MM.1S (cell line): Measurements from ENCODE around the gene TMIGD2.

ENCODE experiments used
- DNase-seq: peaks from one replicate; pipeline ENCODE4 v3.0.0-alpha.2; 2015
- H2AFZ ChIP-seq: fragments of 300-600 bp; sonication (generic); 2 replicates; pipeline ENCODE4 v1.6.0; 2016; ENCODE audit warnings: antibody characterized with exemption, low read length
- H3F3A ChIP-seq: fragments of 300-600 bp; sonication (generic); 2 replicates; pipeline ENCODE4 v1.6.1; 2016; ENCODE audit warnings: mild to moderate bottlenecking, antibody characterized with exemption, low read length, moderate library complexity, mixed read lengths; ENCODE audit not compliant: insufficient read depth
- H3K27ac ChIP-seq: fragments of 300-600 bp; sonication (generic); 2 replicates; pipeline ENCODE4 v1.5.1; 2016; ENCODE audit warnings: mild to moderate bottlenecking, low read length
- H3K27me3 ChIP-seq: fragments of 300-600 bp; sonication (generic); replicated peaks from 2 replicates; pipeline ENCODE4 v1.6.0; 2016; ENCODE audit warnings: low read length; ENCODE audit not compliant: insufficient read depth
- H3K36me3 ChIP-seq: fragments of 300-600 bp; sonication (generic); replicated peaks from 2 replicates; pipeline ENCODE4 v1.6.1; 2016; ENCODE audit warnings: mild to moderate bottlenecking, low read length, mixed read lengths; ENCODE audit not compliant: insufficient read depth
- H3K4me1 ChIP-seq: fragments of 300-600 bp; sonication (generic); 2 replicates; pipeline ENCODE4 v1.6.1; 2016; ENCODE audit warnings: low read length, mixed read lengths
- H3K4me2 ChIP-seq: fragments of 300-600 bp; sonication (generic); 2 replicates; pipeline ENCODE4 v1.6.0; 2016; ENCODE audit warnings: low read depth, low read length
- H3K4me3 ChIP-seq: fragments of 300-600 bp; sonication (generic); 2 replicates; pipeline ENCODE4 v1.5.1; 2016; ENCODE audit warnings: low read length, mixed read lengths
- H3K79me2 ChIP-seq: fragments of 300-600 bp; sonication (generic); 2 replicates; pipeline ENCODE4 v1.6.1; 2016; ENCODE audit warnings: mixed run types, low read length, mixed read lengths
- H3K9ac ChIP-seq: fragments of 300-600 bp; sonication (generic); 2 replicates; pipeline ENCODE4 v1.6.1; 2016; ENCODE audit warnings: low read length, mixed read lengths
- H3K9me2 ChIP-seq: fragments of 300-600 bp; sonication (generic); replicated peaks from 2 replicates; pipeline ENCODE4 v1.6.1; 2016; ENCODE audit warnings: mild to moderate bottlenecking, low read length, mixed read lengths; ENCODE audit not compliant: insufficient read depth
- H3K9me3 ChIP-seq: fragments of 300-600 bp; sonication (generic); replicated peaks from 2 replicates; pipeline ENCODE4 v1.6.1; 2016; ENCODE audit warnings: mild to moderate bottlenecking, low read length, mixed read lengths; ENCODE audit not compliant: insufficient read depth
- H4K20me1 ChIP-seq: fragments of 300-600 bp; sonication (generic); 2 replicates; pipeline ENCODE4 v1.6.1; 2016; ENCODE audit warnings: mild to moderate bottlenecking, low read length, moderate library complexity, mixed read lengths; ENCODE audit not compliant: insufficient read depth
- CTCF ChIP-seq: fragments of 300-600 bp; sonication (generic); IDR thresholded peaks from 2 replicates; pipeline ENCODE4 v1.5.1; 2016; ENCODE audit warnings: antibody characterized with exemption, low read length, mixed read lengths
- EZH2 ChIP-seq: fragments of 300-600 bp; sonication (generic); optimal IDR thresholded peaks from 2 replicates; pipeline ENCODE3; 2017; ENCODE audit warnings: low read depth, mild to moderate bottlenecking, antibody characterized with exemption, low read length, mixed read lengths
- EZH2phosphoT487 ChIP-seq: fragments of 300-600 bp; sonication (generic); IDR thresholded peaks from 2 replicates; pipeline ENCODE4 v1.6.1; 2018; ENCODE audit warnings: antibody characterized with exemption, low read length

Gene TMIGD2

DNA sequence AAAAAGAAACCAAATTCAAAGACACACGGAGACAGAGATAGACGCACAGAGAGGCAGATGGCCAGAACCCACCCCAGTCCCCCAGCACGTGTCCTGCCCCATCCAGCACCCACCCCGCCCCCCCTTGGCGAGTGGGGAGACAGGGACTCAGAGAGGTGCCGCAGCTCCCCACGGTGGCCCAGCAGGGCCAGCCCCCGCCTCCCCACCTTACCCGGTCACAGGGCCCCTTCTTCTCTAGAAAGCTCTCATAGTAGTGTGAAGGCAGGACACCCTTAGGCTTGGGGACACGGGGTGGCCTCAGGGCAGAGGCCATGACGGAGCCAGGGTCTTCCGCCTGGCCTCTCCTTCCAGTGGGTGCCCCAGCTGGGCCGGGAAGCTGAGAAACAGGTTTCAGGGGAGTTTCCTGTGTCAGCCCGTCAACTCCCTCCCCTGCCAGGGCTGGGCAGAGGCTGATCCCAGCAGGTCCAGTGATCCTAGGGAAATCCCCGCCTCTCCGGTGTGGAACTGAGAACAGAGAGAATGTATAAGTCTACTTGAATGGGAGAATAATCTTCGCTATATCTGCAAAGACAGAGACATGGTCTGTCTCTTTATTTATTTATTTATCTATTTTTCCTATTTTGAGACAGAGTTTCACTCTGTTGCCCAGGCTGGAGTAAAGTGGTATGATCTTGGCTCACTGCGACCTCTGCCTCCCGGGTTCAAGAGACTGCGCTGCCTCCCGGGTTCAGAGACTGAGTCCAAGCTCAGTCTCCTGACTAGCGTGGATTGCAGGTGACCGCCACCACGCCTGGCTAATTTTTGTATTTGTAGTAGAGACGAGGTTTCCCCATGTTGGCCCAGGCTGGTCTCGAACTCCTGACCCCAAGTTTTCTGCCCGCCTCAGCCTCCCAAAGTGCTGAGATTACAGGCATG lies 36.5 kb upstream of the TMIGD2 start, which contains the start of gene STAP2:
Gene STAP2, minus strand, starts transcription at position 387 of the 915 bp plus-strand sequence. Its CDS starts 74 bp downstream, at position 313.
- H3K79me2 ChIP-seq: no peaks in the 10 kb centered on the region
- H4K20me1 ChIP-seq: no peaks in the 10 kb centered on the region
- peaks cover 6% of the 10 kb centered on the region; the same call in 1 of the 2 replicates for H3K4me1 ChIP-seq
- H3F3A ChIP-seq: peaks cover 5% of the 10 kb centered on the region; the same call in 1 of the 2 replicates
- H3K4me3 ChIP-seq: peak within 1 kb of the TSS; percentile 56
- no peaks in the 10 kb centered on the region for H3K9me3 ChIP-seq
- peak; percentile 36 for DNase-seq
- no peaks in the 10 kb centered on the region for H3K9me2 ChIP-seq
- H3K27ac ChIP-seq: peak within 1 kb of the TSS; percentile 25; the same call in 1 of the 2 replicates
- TF ChIP-seq CTCF (no peak), EZH2phosphoT487 (no peak)
- no peaks in the 10 kb centered on the region for H3K27me3 ChIP-seq
- peak within 1 kb of the TSS; percentile 82 for H3K4me2 ChIP-seq
- peak within 1 kb of the TSS; percentile 77 for H2AFZ ChIP-seq
- H3K36me3 ChIP-seq: no peaks in the 10 kb centered on the region
- peak within 1 kb of the TSS; percentile 67 for H3K9ac ChIP-seq

DNA sequence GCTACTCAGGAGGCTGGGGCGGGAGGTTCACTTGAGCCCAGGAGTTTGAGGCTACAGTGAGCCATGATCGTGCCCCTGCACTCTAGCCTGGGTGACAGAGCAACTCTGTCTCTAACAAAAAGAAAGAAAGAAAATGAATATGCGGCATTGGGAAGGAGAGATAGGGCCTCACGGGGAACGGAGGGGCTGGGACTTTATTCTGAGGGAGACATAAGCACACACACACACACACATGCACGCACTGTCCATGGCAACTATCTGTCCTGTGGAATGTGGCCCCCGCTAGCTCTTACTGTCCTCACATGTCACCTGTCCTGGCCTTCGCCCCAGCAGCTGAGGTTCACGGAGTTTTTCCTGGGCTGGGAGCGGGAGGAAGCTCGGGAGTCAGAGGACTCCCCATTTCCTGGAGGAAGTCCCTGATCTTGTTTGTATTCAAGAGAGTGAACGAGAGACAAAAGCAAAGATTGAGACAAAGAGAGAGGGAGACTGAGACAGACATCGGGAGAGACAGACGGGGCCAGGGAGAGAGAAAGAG lies 35.8 kb upstream of the TMIGD2 start:
- H3K36me3 ChIP-seq: no peaks in the 10 kb centered on the region
- H3K27me3 ChIP-seq: no peaks in the 10 kb centered on the region
- peak overlapping the region; percentile 82 for H3K4me2 ChIP-seq
- no peaks in the 10 kb centered on the region for H3K79me2 ChIP-seq
- peaks cover 2% of the 10 kb centered on the region; the same call in 1 of the 2 replicates for H3F3A ChIP-seq
- no peaks in the 10 kb centered on the region for H4K20me1 ChIP-seq
- H3K9ac ChIP-seq: peak overlapping the region; percentile 67
- no peaks in the 10 kb centered on the region for H3K9me2 ChIP-seq
- H3K4me1 ChIP-seq: peaks cover 6% of the 10 kb centered on the region; the same call in 1 of the 2 replicates
- peak overlapping the region; percentile 56 for H3K4me3 ChIP-seq
- DNase-seq: no peak
- H2AFZ ChIP-seq: peak overlapping the region; percentile 77
- peak overlapping the region; percentile 22; the same call in 1 of the 2 replicates for H3K27ac ChIP-seq
- H3K9me3 ChIP-seq: no peaks in the 10 kb centered on the region
- no peak for TF ChIP-seq EZH2
- TF ChIP-seq CTCF: no peak
- TF ChIP-seq EZH2phosphoT487: no peak

DNA sequence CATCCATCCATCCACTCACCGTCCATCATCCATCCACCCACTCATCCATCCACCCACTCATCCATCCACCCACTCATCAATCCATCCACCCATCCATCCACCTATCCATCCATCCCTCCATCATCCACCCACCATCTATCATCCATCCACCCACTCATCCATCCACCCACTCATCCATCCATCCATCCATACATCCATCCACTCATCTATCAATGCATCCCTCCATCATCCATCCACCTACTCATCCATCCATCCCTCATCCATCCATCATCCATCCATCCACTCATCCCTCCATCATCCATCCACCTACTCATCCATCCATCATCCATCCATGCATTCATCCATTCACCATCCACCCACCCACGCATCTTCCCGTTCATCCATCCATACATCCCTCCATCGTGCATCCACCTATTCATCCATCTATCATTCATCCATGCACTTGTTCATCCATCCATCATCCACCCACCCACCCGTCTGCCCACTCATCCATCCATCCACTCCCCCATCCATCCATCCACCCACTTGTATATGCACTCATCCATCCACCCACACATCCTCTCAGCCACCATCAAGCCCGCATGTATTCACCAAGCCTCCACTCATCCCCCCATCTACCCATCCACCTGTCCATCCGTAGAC lies 32.9 kb upstream of the TMIGD2 start:
- H2AFZ ChIP-seq: no peak overlapping the region
- no peak for TF ChIP-seq CTCF
- TF ChIP-seq EZH2phosphoT487: no peak
- no peak for TF ChIP-seq EZH2
- H3K9ac ChIP-seq: no peak overlapping the region
- 0 out of 2 replicates have a peak, but pooled peaks cover 2% of the 10 kb centered on the region for H3F3A ChIP-seq
- H3K9me2 ChIP-seq: no peaks in the 10 kb centered on the region
- peaks cover 6% of the 10 kb centered on the region; the same call in 1 of the 2 replicates for H3K4me1 ChIP-seq
- H3K79me2 ChIP-seq: no peaks in the 10 kb centered on the region
- no peak overlapping the region for H3K4me2 ChIP-seq
- no peaks in the 10 kb centered on the region for H4K20me1 ChIP-seq
- H3K4me3 ChIP-seq: no peak overlapping the region
- H3K9me3 ChIP-seq: no peaks in the 10 kb centered on the region
- H3K36me3 ChIP-seq: no peaks in the 10 kb centered on the region
- H3K27me3 ChIP-seq: no peaks in the 10 kb centered on the region
- no peak overlapping the region for H3K27ac ChIP-seq
- no peak for DNase-seq
